ENCODE results near the gene ULBP2. TPM values are rescaled to one million over a fixed set of nuclear protein-coding genes. Genes with fewer than 3 reads are reported as not detected.

Gene ULBP2
- total and polyA plus RNA-seq, 2 of the 8 experiments (the other 6 are each of a cell fraction or from before 2014, with no cell fraction given) = 0.05 TPM; not detected in 1

GRCh38 chr6:149963212-149963461 lies 21.3 kb downstream of the ULBP2 start:
- H4K8ac ChIP-seq (ENCODE audit: extremely low read depth, insufficient read depth, low read length) = no peak overlapping the region
- H3K4me3 ChIP-seq (ENCODE audit: extremely low read depth in 1 of 4, insufficient read depth in 2 of 4, low read depth in 3 of 4, low read length in 4 of 4) = peak overlapping the region; percentile 53 to 75 (median 58); a peak in 7 of 8 replicates
- FAIRE-seq (no peak), DNase-seq (ENCODE audit: low read depth in 1 of 2, low spot score in 2 of 2) (peak in 1 of 2 experiments; percentile 67)
- WGBS, 2 experiments (ENCODE audit: extremely low coverage in 1 of 2, insufficient coverage in 1 of 2, insufficient read length in 1 of 2, insufficient replicate concordance in 2 of 2, low coverage in 1 of 2, low lambda C conversion rate in 2 of 2, missing lambda C conversion rate in 1 of 2) = 22% methylated on average over 7 of the region's 8 CpGs; no CpG with 5 or more reads in 1 of the 2 experiments
- TF ChIP-seq NRF1 (IDR thresholded peaks at IDR 0.05; ENCODE audit: low read depth, low read length) (peak; percentile 37), EP300 (IDR thresholded peaks at IDR 0.05; ENCODE audit: borderline replicate concordance in 1 of 2, low read depth in 2 of 2, low read length in 2 of 2) (no peak)
- no peak overlapping the region for H2BK20ac ChIP-seq (ENCODE audit: low read length)
- H3K23ac ChIP-seq (ENCODE audit: insufficient read length) = no peak overlapping the region
- H2BK5ac ChIP-seq (ENCODE audit: low read depth, low read length) = no peak overlapping the region
- peak overlapping the region; percentile 73 for H4K91ac ChIP-seq (replicated peaks; ENCODE audit: insufficient read length, low read length)
- peak overlapping the region; percentile 89 to 96 for H3K4me2 ChIP-seq (ENCODE audit: insufficient read depth in 1 of 2, low read depth in 2 of 2, low read length in 2 of 2)
- no peak overlapping the region for H3K14ac ChIP-seq (ENCODE audit: insufficient read length)
- no peaks in the 10 kb centered on the region for H3K79me1 ChIP-seq (ENCODE audit: low read depth, low read length)
- peak overlapping the region; percentile 68 for H2BK12ac ChIP-seq (ENCODE audit: low read depth, low read length)
- peak overlapping the region; percentile 48; the same call in 1 of the 2 replicates for H2BK15ac ChIP-seq (ENCODE audit: low read length)
- no peak overlapping the region for H3K9ac ChIP-seq (replicated peaks in 1 of 4; ENCODE audit: extremely low read depth in 1 of 4, low read depth in 3 of 4, low read length in 3 of 4)
- no peak overlapping the region for H2BK120ac ChIP-seq (replicated peaks; ENCODE audit: low read depth, low read length)
- no peak overlapping the region for H3K56ac ChIP-seq (replicated peaks; ENCODE audit: insufficient read length, low read depth, low read length)
- no peaks in the 10 kb centered on the region for H3K9me3 ChIP-seq (ENCODE audit: insufficient read depth in 2 of 2, low read depth in 1 of 2, low read length in 1 of 2)
- peak overlapping the region; percentile 45; the same call in 1 of the 2 replicates for H2AFZ ChIP-seq (ENCODE audit: low read length)
- H3K4me1 ChIP-seq (replicated peaks in 1 of 4; ENCODE audit: control insufficient read depth in 3 of 4, insufficient read depth in 4 of 4, low read length in 3 of 4) = peaks cover 0 to 20% (median 17%) of the 10 kb centered on the region in 4 experiments; a peak in 5 of 7 replicates
- H4K20me1 ChIP-seq (replicated peaks in 1 of 2; ENCODE audit: control insufficient read depth in 1 of 2, insufficient read depth in 2 of 2, low read length in 2 of 2) = peaks cover 7 to 9% of the 10 kb centered on the region in 2 experiments
- no peak overlapping the region for H4K5ac ChIP-seq (ENCODE audit: insufficient read length, low read depth, low read length)
- peak overlapping the region; percentile 44; the same call in 1 of the 2 replicates for H3K18ac ChIP-seq (ENCODE audit: extremely low read depth, low read length)
- H3K27me3 ChIP-seq (replicated peaks in 1 of 4; ENCODE audit: control insufficient read depth in 3 of 4, extremely low read depth in 1 of 4, insufficient read depth in 3 of 4, low read length in 3 of 4) = peaks cover 42 to 81% (median 69%) of the 10 kb centered on the region in 4 experiments
- ChIA-PET POLR2A (ENCODE audit: partially characterized antibody) (no interaction called here), CTCF (ENCODE audit: partially characterized antibody) (no interaction called here)
- H2AK5ac ChIP-seq (ENCODE audit: low read depth, low read length) = no peak overlapping the region
- H3K27ac ChIP-seq (ENCODE audit: low read depth, low read length) = no peak overlapping the region
- H3K23me2 ChIP-seq (ENCODE audit: low read depth, low read length) = peaks cover 9% of the 10 kb centered on the region; the same call in 1 of the 2 replicates
- H3K4ac ChIP-seq (replicated peaks; ENCODE audit: insufficient read length, low read depth, low read length) = no peak overlapping the region
- H3K36me3 ChIP-seq (ENCODE audit: control insufficient read depth in 2 of 4, insufficient read depth in 4 of 4, low read length in 3 of 4) = no peaks in the 10 kb centered on the region
- no peaks in the 10 kb centered on the region for H3K79me2 ChIP-seq (ENCODE audit: control insufficient read depth in 1 of 2, insufficient read depth in 2 of 2, low read length in 2 of 2)

Measured in H1 (cell line).